Sigmoid colon (tissue), 7 donors: Measurements from ENCODE around the gene CDH13. TPM values are rescaled to one million over a fixed set of nuclear protein-coding genes. Genes with fewer than 3 reads are reported as not detected.

Experiments used
- DNase-seq: peaks from one replicate; pipeline ENCODE4 v3.0.0-alpha.2; 2019
- H3K27ac ChIP-seq, 4 donors: fragments of 200-600 bp; sonication (generic); one replicate each; pipeline ENCODE4 v1.5.1; 2016 to 2019; ENCODE audit warnings: mild to moderate bottlenecking in 1 of 4
- H3K27me3 ChIP-seq, 3 donors: fragments of 200-600 bp; sonication (generic); one replicate each; pipeline ENCODE4 v1.5.1; 2019; ENCODE audit warnings: mild to moderate bottlenecking in 1 of 3
- H3K36me3 ChIP-seq, 4 donors: fragments of 200-600 bp; sonication (generic); one replicate each; pipeline ENCODE4 v1.5.1; 2016 to 2019
- H3K4me1 ChIP-seq, 4 donors: fragments of 200-600 bp; sonication (generic); one replicate each; pipeline ENCODE4 v1.5.1; 2017 to 2019
- H3K4me3 ChIP-seq, 4 donors: fragments of 200-600 bp; sonication (generic); one replicate each; pipeline ENCODE4 v1.5.1; 2017 to 2019; ENCODE audit warnings: mild to moderate bottlenecking in 2 of 4, moderate library complexity in 1 of 4
- H3K9me3 ChIP-seq, 4 donors: fragments of 200-600 bp in 3 of 4; sonication (generic) in 3 of 4; one replicate each; pipeline versions ENCODE4 v1.5.1 to v1.6.1; 2013 to 2019
- EP300 ChIP-seq, 4 donors: sonication (generic); formaldehyde crosslinking; IDR thresholded peaks; one replicate each; pipeline ENCODE4 v1.6.1; 2017; ENCODE audit warnings: antibody characterized with exemption in 4 of 4
- POLR2A ChIP-seq, 2 donors: fragments of 450-650 bp; IDR thresholded peaks; one replicate each; pipeline ENCODE4 v1.6.1; 2016; ENCODE audit warnings: antibody characterized with exemption in 2 of 2, mild to moderate bottlenecking in 2 of 2, moderate library complexity in 2 of 2
- POLR2AphosphoS5 ChIP-seq, 4 donors: sonication (generic); formaldehyde crosslinking; IDR thresholded peaks; one replicate each; pipeline ENCODE4 v1.6.1; 2017; ENCODE audit warnings: antibody characterized with exemption in 4 of 4
- WGBS, 2 donors: extraction: QIAGEN DNeasy Blood & Tissue Kit; methylation state at CpG; one replicate each; pipeline ENCODE4 v1.1.7; 2013; 5-methylcytosine and 5-hydroxymethylcytosine counted together
- intact Hi-C: fragments of 100-400 bp; cut with DNase I; formaldehyde crosslinking; loops from one replicate; pipeline ENCODE4 v1.15.1; 2023
- polyA plus RNA-seq, 3 donors: library from polyadenylated mRNA; stranded (reverse); fragments of 200-250 nt; gene quantifications; one replicate each; pipeline ENCODE4 v1.2.3, GENCODE V29; 2013
- total RNA-seq, 4 donors: library from RNA; depleted of rRNA; stranded (reverse); fragments of >200 nt; gene quantifications; one replicate each; pipeline ENCODE4 v1.1.0, GENCODE V29; 2016
- TF ChIP-seq, protein P1 (sequence below), 4 experiments: fragments of 450-650 bp in 3 of 4; fragments of 200-600 bp in 1 of 4; IDR thresholded peaks; one replicate each; pipeline ENCODE4 v1.5.1; 2016 to 2019; ENCODE audit warnings: antibody characterized with exemption in 4 of 4, mild to moderate bottlenecking in 3 of 4, moderate library complexity in 2 of 4
- donor health status: healthy with polysubstance abuse.
- donor health status: Bipolar disorder and iron deficiency.
- donor health status: healthy.

The CDH13 gene
- total and polyA plus RNA-seq, 7 donors = 0.60 to 17.6 (median 11.8) TPM

DNA sequence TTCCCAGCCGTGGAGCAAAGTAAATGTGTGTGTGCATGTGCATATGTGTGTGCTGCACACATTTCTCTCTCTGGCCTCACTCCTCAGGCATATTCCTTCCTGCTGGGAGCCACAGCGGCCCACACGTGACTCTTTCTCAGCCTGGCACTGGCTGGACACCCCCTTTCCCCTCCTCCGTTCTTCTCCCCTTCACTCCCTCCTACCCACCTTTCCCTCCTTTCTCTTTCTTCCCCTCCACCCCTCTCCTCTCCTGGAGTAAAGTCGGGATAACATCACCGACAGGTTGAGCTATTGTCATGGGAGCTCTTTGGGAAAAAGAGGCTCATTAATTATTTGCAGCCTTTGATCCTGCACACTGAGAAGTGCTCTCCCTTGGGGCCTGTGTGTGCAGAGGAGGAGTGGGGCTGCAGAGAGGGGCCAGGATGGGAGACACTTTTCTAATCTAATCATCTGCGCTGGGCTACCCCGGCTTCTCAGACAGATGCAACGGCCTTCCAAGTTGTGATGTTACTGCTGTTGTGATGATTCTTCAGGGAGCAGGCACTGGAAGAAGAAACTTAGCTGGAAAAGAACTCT lies 1054.7 kb downstream of the CDH13 start:
- no peaks in the 10 kb centered on the region for H3K27me3 ChIP-seq
- H3K27ac ChIP-seq = no peak overlapping the region
- intact Hi-C loops = no loop called here
- no peaks in the 10 kb centered on the region for H3K36me3 ChIP-seq
- H3K4me1 ChIP-seq = no peaks in the 10 kb centered on the region
- no peaks in the 10 kb centered on the region for H3K9me3 ChIP-seq
- no peak for DNase-seq
- TF ChIP-seq EP300 (IDR thresholded peaks at IDR 0.05) (no peak), POLR2AphosphoS5 (IDR thresholded peaks at IDR 0.05) (no peak), POLR2A (IDR thresholded peaks at IDR 0.05) (no peak)
- TF ChIP-seq, protein P1, sequence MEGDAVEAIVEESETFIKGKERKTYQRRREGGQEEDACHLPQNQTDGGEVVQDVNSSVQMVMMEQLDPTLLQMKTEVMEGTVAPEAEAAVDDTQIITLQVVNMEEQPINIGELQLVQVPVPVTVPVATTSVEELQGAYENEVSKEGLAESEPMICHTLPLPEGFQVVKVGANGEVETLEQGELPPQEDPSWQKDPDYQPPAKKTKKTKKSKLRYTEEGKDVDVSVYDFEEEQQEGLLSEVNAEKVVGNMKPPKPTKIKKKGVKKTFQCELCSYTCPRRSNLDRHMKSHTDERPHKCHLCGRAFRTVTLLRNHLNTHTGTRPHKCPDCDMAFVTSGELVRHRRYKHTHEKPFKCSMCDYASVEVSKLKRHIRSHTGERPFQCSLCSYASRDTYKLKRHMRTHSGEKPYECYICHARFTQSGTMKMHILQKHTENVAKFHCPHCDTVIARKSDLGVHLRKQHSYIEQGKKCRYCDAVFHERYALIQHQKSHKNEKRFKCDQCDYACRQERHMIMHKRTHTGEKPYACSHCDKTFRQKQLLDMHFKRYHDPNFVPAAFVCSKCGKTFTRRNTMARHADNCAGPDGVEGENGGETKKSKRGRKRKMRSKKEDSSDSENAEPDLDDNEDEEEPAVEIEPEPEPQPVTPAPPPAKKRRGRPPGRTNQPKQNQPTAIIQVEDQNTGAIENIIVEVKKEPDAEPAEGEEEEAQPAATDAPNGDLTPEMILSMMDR (IDR thresholded peaks at IDR 0.05) = no peak
- 60 to 62% methylated on average over 9 of the region's 9 CpGs for WGBS, 2 donors
- no peak overlapping the region for H3K4me3 ChIP-seq

GRCh38 chr16:83682116-83682867 lies 1055.5 kb downstream of the CDH13 start:
- Histone ChIP-seq H3K4me1 (no peaks in the 10 kb centered on the region), H3K36me3 (no peaks in the 10 kb centered on the region), H3K27me3 (no peaks in the 10 kb centered on the region), H3K4me3 (no peak overlapping the region), H3K9me3 (no peaks in the 10 kb centered on the region), H3K27ac (no peak overlapping the region)
- TF ChIP-seq, protein P1 (IDR thresholded peaks at IDR 0.05) = no peak
- TF ChIP-seq POLR2AphosphoS5 (IDR thresholded peaks at IDR 0.05) (no peak), EP300 (IDR thresholded peaks at IDR 0.05) (no peak), POLR2A (IDR thresholded peaks at IDR 0.05) (no peak)
- WGBS, 2 donors = 67 to 70% methylated on average over 13 of the region's 13 CpGs
- no peak for DNase-seq
- intact Hi-C loops = no loop called here

GRCh38 chr16:83682868-83683235 lies 1056.1 kb downstream of the CDH13 start:
- H3K36me3 ChIP-seq = no peaks in the 10 kb centered on the region
- TF ChIP-seq POLR2A (IDR thresholded peaks at IDR 0.05) (no peak), POLR2AphosphoS5 (IDR thresholded peaks at IDR 0.05) (no peak), EP300 (IDR thresholded peaks at IDR 0.05) (no peak)
- TF ChIP-seq, protein P1 (IDR thresholded peaks at IDR 0.05) = no peak
- no peaks in the 10 kb centered on the region for H3K4me1 ChIP-seq
- no peak for DNase-seq
- H3K27me3 ChIP-seq = no peaks in the 10 kb centered on the region
- WGBS, 2 donors = 44 to 59% methylated on average over 7 of the region's 7 CpGs
- H3K4me3 ChIP-seq = no peak overlapping the region
- H3K27ac ChIP-seq = no peak overlapping the region
- no peaks in the 10 kb centered on the region for H3K9me3 ChIP-seq
- intact Hi-C loops = no loop called here

- TF ChIP-seq, protein P1 (IDR thresholded peaks at IDR 0.05) = no peak
- no peak for TF ChIP-seq POLR2AphosphoS5 (IDR thresholded peaks at IDR 0.05)
- no peak for TF ChIP-seq POLR2A (IDR thresholded peaks at IDR 0.05)
- TF ChIP-seq EP300 (IDR thresholded peaks at IDR 0.05) = no peak
- intact Hi-C loops = no loop called here
- Histone ChIP-seq H3K4me3 (no peak overlapping the region), H3K27ac (no peak overlapping the region), H3K9me3 (no peaks in the 10 kb centered on the region), H3K4me1 (peaks cover 0 to 11% (median 3%) of the 10 kb centered on the region in 4 donors), H3K36me3 (no peaks in the 10 kb centered on the region), H3K27me3 (no peaks in the 10 kb centered on the region)
- 75 to 84% methylated on average over 8 of the region's 8 CpGs for WGBS, 2 donors
- no peak for DNase-seq
Observed at GRCh38 chr16:83685615-83686165, 1058.9 kb downstream of the CDH13 start.
